GM19397 (cell line): Measurements from ENCODE around the gene DNAJB12.
"Not testable (repeated sequence)": the region's sequence is repeated elsewhere in the genome, so short reads cannot be mapped to it uniquely, and the experiment has no call there.

Experiments used
- ATAC-seq: cut with Tn5 transposase; IDR thresholded peaks from one replicate; pipeline ENCODE4 v1.9.1; 2021; ENCODE audit warnings: mild to moderate bottlenecking, moderate library complexity; ENCODE audit not compliant: unreplicated experiment

The DNAJB12 gene

GRCh38 chr10:72354356-72355213 lies at the start of gene DNAJB12:
TSS of gene DNAJB12 (minus strand) at chr10:72354919. CDS start at chr10:72354897, 22 bp downstream.
- ATAC-seq: peak; percentile 82

DNA sequence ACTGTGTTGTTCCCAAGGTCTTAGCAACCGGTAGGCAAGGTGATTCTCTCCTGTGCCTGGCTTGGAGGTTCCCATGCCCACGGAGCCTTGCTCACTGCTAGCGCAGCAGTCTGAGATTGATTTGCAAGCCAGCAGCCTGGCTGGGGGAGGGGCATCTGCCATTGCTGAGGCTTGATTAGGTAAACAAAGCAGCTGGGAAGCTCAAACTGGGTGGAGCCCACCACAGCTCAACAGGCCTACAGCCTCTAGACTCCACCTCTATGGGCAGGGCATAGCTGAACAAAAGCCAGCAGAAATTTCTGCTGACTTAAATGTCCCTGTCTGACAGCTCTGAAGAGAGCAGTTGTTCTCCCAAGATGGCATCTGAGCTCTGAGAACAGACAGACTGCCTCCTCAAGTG lies 40.9 kb upstream of the DNAJB12 start:
- ATAC-seq: not testable (repeated sequence)

DNA sequence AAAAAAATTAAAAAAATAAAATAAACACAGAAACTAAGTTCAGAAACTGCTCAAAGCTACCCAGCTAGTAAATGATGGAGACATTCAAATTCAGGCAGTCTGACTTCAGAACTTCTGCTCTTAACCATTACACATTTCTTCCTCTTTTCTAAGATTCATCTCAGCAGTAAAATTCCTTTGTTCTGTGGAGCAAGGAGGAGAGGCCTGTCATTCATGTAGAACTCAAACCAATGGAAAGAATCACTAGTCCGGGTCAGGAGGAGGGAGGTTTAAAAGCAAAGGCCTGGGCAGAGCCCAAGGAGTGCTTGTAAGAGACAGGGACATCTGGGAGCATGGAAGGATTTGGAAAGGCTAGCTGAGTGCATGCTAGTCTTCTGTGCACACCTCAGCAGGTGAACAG lies 37.9 kb upstream of the DNAJB12 start:
- ATAC-seq: no peak

DNA sequence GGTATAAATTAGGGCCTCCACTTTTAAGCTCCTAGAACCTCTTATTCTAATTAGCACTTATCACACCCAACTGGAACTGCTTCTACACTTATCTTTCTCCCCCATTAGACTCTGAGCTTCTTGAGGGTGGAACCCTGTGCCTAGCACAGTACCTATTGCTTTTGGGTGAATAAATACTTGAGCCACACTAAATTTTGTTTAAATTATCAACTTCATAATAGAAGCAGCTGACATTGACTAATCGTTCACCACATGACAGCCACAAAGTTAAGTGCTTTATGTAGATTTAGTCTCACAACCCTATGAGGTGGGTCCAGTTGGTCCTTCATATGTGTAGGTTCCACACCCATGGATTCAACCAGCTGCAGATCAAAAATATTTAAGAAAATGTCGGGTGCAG lies 36.0 kb upstream of the DNAJB12 start:
- ATAC-seq: no peak

DNA sequence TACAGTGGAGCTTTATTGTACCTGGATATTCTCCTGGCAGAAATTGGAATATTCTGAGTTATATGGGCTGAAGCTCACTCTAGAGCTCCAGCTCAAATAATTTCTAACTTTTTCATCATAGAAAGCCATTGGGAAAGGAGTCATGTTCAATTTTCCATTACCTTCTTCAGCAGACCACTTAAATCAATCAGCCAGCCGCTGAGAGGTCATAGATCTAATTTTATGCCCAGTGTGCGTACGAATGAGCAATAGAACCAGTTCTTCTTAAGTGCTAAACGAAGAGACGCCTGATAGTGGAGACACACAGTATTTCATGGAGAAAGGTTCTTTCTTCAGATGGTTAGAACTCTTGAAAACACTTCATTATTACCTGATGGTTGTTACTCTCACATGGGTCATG lies 35.0 kb upstream of the DNAJB12 start:
- ATAC-seq: no peak

DNA sequence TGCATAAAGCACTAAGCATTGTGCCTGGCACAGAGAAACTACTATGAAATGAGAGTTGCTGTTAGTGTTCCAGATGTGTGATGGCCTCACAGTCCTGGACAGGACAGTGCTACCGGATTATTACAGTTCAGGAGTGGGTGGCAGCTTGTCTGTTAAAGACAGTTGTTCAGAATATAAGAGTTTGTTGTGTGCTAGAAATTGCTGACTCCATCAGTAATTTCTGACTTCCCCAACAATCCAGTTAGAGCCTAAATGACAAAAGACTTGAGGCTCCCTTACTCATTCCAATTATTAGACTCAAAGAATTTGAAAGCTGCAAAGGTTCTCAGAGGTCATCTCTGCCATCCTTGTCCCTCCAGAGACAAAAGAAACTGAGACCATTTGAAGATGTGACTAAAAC lies 34.3 kb upstream of the DNAJB12 start:
- ATAC-seq: no peak

- ATAC-seq: no peak
Observed at GRCh38 chr10:72388062-72388461, 33.3 kb upstream of the DNAJB12 start.

DNA sequence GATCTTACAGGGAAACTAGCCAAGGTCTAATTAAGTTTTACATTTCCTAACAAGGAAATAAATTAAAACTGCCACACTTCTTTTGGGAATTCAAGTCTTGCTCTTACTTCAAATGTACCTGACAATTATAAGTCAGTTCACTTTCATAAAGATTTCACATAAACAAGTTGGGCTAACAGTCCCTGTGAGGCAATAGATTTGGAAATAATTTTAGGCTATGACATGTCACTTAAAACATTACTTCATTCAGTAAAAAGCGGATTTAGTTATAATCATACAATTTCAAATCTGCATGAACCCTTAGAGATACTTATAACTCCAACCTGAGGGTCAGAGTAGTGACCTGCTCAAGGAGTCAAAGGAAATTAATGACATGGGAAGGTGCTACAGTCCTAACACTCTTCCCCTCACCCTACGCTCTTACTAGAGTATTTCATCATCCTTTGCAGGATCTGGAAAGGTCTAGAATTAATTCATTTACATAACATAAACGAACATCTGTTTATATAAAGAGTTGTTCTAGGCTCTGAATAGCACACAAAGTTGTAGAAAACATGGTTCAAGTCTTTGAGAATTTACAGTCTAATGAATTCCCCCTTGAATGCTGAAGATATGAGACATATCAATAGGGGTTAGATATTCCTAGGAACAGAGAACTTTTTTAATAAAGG lies 32.3 kb upstream of the DNAJB12 start:
- ATAC-seq: no peak

DNA sequence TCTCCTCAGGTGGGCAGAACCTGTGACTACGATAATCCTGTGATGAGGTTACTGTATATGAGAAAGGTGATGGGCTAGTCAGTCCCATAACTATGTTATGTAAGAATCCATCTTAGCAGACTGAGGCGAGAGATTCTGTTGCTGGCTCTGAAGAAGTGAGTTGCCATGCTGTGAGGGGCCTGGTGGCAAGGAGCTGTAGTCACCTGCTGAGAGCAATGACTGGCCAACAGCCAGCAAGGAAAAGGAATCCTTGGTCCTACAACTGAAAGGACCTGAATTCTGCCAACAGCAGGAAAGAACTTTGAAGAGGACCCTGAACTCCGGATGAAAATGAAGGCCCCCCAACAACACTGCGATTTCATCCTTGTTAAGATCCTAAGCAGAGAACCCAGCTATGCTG lies 31.0 kb upstream of the DNAJB12 start:
- ATAC-seq: no peak

DNA sequence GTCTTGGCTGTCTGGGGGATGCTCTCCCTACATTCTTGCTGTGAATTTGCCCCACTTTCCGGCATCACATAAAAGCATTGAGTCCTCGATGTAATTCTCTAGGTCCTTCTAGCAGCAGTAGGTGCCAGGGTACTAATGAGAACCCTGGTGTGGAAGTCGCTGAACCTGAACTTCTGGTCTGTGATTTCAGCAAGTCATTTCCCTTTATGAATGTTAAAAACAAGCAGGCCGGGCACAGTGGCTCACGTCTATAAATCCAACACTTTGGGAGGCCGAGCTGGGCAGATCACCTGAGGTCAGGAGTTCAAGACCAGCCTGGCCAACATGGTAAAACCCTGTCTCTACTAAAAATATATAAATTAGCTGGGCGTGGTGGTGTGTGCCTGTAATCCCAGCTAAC lies 30.3 kb upstream of the DNAJB12 start:
- not testable (repeated sequence) for ATAC-seq

DNA sequence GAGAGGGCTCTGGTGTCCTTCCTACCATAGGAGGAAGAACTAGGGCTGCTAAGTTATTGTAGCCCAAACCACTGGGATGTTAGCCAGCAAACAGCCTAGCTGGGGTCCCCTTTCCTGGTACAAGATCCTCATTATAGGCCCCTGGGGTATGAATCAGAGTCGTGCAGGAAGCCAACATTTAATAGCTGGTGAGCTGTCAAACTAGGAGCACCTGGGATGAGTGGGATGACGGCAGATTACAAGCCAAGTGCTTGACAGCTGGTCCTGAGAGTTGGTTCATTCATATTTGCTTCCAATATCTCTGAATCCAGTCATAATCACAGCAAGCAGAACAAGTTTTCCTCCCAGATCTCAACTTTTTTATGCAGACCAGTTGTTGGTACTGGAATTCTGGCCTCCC lies 25.1 kb upstream of the DNAJB12 start:
- no peak for ATAC-seq

DNA sequence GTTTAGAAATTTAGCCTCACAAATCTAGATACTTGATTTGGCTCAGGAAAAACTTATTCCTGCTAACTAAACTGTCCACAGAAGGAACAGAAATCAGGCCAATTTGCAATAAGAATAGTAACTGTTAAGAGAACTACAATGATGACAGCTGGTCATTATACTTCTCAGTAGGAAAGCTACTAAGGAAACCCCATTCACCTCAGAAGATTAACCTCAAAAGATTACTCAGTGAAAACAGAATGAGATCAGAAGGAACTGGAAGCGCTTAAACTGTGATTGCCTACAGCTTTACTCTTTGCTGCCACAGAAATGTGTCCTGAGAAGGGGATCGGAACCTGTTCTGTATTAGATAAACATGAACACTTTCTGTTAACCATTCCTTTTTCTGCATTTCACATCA lies 24.3 kb upstream of the DNAJB12 start:
- ATAC-seq: no peak

DNA sequence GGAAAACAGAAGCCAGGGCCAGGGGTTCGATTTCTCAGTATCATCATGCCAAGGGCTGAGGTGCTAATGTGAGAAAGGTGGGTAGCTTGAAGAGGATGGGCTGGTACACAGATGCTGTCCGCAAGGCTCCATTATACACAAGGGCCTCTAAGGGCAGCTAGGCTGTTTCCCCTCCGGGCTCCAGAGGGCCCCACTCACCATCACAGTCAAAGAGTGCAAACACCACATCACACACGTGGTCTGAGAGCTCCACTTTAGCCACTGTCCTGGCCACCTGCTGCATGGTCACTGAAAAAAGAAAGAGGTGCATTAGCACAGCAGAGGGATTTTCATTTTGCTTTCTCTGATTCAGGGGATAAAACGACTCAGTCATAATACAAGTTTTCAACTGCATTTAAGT lies 20.9 kb upstream of the DNAJB12 start:
- no peak for ATAC-seq

DNA sequence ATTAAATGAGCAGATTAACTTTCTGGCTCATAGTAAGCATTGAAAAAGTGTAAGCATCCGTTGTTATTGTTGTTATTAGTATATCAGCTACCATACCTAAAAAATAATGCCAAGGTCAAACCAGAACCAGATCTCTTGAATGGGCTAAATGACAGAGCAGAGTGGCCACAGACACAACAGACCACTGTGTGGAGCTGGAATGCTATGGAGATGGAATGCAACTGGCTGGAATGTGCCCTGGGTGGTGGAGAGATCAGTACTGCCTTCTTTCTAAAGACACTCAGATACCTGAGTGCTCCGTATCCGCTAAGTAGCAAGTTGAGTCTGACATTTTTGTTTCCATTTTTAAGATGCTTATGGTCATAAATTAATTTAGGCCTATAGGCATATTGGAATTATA lies 20.5 kb upstream of the DNAJB12 start:
- no peak for ATAC-seq

GRCh38 chr10:72370201-72370722 lies 15.5 kb upstream of the DNAJB12 start:
- no peak for ATAC-seq

DNA sequence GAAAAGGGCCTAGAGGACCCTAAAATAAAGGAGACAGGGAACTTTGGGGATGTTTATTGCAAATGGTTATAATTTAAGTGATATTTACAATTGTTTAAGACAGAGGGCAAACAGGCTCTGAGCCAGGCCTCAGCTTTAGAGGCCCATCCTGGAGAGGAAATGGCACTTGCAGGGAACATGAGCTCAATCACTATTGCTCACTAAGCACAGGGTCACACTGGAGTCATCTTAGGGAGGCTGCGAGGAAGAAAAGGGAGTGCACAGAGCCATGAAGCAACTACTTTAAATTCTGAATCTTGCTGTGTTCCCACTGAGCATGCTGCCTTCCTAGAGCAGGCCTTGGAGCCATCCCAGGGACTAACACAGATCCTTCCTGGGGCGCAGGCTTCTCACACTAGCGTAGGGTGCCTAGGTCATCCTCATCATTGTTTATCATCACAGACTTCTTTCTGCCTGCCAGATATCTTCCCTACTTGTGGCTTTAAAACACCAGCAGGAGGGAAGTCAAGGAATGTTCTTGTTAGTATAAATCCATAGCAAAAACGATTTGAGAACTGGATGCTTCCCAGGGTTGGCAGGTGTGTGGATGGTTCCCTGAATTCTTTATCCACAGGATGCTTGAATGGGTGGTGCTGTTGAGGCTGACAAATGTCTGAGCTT lies 12.7 kb upstream of the DNAJB12 start:
- ATAC-seq: no peak

GRCh38 chr10:72365106-72365895 lies 10.6 kb upstream of the DNAJB12 start:
- ATAC-seq: no peak

GRCh38 chr10:72364239-72364777 lies 9.6 kb upstream of the DNAJB12 start:
- peak; percentile 79 for ATAC-seq

GRCh38 chr10:72356987-72357386 lies 2.3 kb upstream of the DNAJB12 start:
- ATAC-seq: no peak

DNA sequence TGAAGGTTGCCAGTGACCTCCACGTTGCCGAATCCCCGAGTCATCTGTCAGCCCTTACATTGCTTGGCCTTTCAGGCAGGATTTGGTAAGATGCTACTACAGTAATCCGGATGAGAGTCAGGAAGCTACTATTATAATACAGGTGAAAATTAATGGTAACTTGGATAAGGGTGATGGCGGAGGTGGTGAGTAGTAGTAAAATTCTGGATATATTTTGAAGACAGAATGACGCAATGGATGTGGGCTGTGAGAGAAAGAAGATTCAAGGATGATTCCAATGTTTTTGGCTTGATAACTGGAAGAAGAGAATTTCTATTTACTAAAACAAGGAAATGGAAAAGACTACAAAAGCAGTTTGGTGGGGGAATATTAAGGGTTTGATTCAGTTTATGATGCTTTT lies 1.4 kb upstream of the DNAJB12 start:
- ATAC-seq: no peak

DNA sequence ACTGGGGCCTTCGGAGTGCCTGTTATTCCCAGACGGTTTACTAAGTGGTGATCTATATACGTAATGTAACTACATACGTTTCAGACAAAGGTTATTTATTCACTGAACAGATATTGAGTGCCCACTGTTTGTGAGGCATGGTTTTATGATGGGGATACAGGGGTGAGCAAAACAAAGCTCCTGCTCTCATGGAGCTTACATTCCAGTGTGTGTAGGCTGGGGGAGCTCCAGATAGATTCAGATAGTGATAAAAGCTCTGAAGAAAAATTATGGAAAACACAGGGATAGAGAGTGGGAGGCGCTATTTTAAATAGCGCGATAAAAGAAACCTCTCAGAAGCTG lies 466 bp upstream of the DNAJB12 start:
- ATAC-seq: no peak
